Tibial artery (tissue), 4 donors: Measurements from ENCODE around the gene DTWD1.
"Not testable (repeated sequence)": the region's sequence is repeated elsewhere in the genome, so short reads cannot be mapped to it uniquely, and the experiment has no call there.

Experiments used
- DNase-seq, 2 donors: peaks; one replicate each; pipeline ENCODE4 v3.0.0-alpha.2; 2019
- H3K27ac ChIP-seq, 2 donors: fragments of 200-600 bp; sonication (generic) in 1 of 2; 1 replicate in 1 of 2; 2 replicates in 1 of 2; pipeline ENCODE4 v1.5.1; 2018 to 2019; ENCODE audit warnings: mild to moderate bottlenecking in 1 of 2
- H3K27me3 ChIP-seq, 2 donors: fragments of 200-600 bp; sonication (generic) in 1 of 2; one replicate each; pipeline versions ENCODE4 v1.5.1 to v1.6.0; 2016 to 2019
- H3K36me3 ChIP-seq, 3 donors: fragments of 200-600 bp; sonication (generic) in 2 of 3; one replicate each; pipeline ENCODE4 v1.5.1; 2016 to 2019; ENCODE audit warnings: mild to moderate bottlenecking in 2 of 3
- H3K4me1 ChIP-seq, 4 donors: fragments of 200-600 bp; sonication (generic) in 2 of 4; 1 replicate in 3 of 4; 2 replicates in 1 of 4; pipeline ENCODE4 v1.5.1; 2016 to 2019
- H3K4me3 ChIP-seq, 2 donors: fragments of 200-600 bp; sonication (generic) in 1 of 2; 1 replicate in 1 of 2; 2 replicates in 1 of 2; pipeline ENCODE4 v1.5.1; 2018 to 2019; ENCODE audit warnings: mild to moderate bottlenecking in 2 of 2
- H3K9me3 ChIP-seq, 3 donors: fragments of 200-600 bp; sonication (generic) in 1 of 3; one replicate each; pipeline ENCODE4 v1.5.1; 2016 to 2019
- intact Hi-C: fragments of 100-400 bp; cut with DNase I; formaldehyde crosslinking; loops from one replicate; pipeline ENCODE4 v1.15.0; 2023; ENCODE audit warnings: low total_unique reads
- TF ChIP-seq, protein P1 (sequence below), 2 experiments: fragments of 200-600 bp in 1 of 2; fragments of 450-650 bp in 1 of 2; IDR thresholded peaks; one replicate each; pipeline ENCODE4 v1.5.1; 2017 to 2019; ENCODE audit warnings: antibody characterized with exemption in 2 of 2, mild to moderate bottlenecking in 1 of 2, moderate library complexity in 1 of 2

Gene DTWD1

GRCh38 chr15:49605588-49605987, 15.3 kb upstream of the DTWD1 start:
- H3K27ac ChIP-seq = no peak overlapping the region
- DNase-seq = no peak
- intact Hi-C loops = no loop called here
- no peaks in the 10 kb centered on the region for H3K27me3 ChIP-seq
- no peak overlapping the region for H3K4me3 ChIP-seq
- no peaks in the 10 kb centered on the region for H3K4me1 ChIP-seq
- peaks cover 0 to 20% (median 5%) of the 10 kb centered on the region in 3 donors for H3K9me3 ChIP-seq
- TF ChIP-seq, protein P1, sequence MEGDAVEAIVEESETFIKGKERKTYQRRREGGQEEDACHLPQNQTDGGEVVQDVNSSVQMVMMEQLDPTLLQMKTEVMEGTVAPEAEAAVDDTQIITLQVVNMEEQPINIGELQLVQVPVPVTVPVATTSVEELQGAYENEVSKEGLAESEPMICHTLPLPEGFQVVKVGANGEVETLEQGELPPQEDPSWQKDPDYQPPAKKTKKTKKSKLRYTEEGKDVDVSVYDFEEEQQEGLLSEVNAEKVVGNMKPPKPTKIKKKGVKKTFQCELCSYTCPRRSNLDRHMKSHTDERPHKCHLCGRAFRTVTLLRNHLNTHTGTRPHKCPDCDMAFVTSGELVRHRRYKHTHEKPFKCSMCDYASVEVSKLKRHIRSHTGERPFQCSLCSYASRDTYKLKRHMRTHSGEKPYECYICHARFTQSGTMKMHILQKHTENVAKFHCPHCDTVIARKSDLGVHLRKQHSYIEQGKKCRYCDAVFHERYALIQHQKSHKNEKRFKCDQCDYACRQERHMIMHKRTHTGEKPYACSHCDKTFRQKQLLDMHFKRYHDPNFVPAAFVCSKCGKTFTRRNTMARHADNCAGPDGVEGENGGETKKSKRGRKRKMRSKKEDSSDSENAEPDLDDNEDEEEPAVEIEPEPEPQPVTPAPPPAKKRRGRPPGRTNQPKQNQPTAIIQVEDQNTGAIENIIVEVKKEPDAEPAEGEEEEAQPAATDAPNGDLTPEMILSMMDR (IDR thresholded peaks at IDR 0.05) = no peak
- peaks cover 11 to 20% (median 17%) of the 10 kb centered on the region in 3 donors for H3K36me3 ChIP-seq

DNA sequence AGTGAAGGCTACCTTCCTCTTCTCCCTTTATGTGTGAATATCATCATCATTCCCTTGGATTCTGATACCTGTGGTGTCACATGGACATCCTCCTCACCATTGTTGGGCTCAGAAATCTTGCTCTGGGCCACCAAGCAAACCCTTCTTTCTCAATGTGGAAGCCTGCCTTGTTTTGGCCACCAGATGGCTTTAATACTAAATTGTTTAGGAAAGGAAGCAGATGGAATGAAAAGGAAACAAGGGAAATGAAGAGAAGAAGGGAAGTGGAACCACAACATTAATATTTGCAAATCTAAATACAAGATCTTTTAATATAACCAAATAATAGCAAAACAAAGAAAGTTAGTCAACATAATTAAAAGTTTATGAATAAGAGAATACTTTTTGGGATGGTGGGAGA, 14.3 kb upstream of the DTWD1 start:
- TF ChIP-seq, protein P1 (IDR thresholded peaks at IDR 0.05) = no peak
- H3K9me3 ChIP-seq = peaks cover 0 to 17% (median 5%) of the 10 kb centered on the region in 3 donors
- intact Hi-C loops = no loop called here
- H3K4me3 ChIP-seq = no peak overlapping the region
- H3K4me1 ChIP-seq = no peaks in the 10 kb centered on the region
- DNase-seq = no peak
- peaks cover 4 to 17% (median 15%) of the 10 kb centered on the region in 3 donors for H3K36me3 ChIP-seq
- H3K27ac ChIP-seq = no peak overlapping the region
- no peaks in the 10 kb centered on the region for H3K27me3 ChIP-seq

DNA sequence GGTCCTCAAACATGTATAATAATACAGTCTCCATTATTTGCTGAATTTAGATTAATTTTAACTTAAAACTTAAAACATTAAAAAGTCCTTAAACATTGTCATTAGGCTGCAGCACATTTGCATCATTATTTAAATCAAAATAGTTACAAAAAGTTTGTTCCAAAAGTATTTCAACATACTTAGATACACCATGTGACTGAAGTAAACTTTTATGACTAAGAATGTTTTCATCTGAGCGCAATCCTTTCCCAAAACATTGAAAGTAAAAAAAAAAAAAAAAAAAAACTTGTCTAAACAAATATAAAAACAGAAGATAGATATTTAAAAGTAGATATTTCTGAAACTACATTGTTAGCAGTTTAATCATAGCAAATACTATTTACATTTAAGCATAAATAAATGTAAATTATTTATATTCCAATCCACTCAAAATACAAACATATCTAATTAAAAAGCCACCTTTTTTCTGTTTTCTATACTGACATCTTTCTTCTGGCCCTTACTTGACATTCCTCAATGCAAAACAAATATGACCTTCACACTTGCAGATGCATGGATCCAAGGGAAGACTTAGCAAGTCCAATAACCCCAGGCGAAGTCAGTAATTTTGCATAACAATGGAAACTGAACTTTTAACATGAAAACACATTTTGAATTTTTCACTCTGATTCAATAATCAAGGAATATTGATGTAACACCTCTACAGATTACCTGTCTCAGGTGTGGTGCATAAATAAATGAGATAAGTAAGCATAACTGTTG, 10.5 kb upstream of the DTWD1 start:
- Histone ChIP-seq H3K36me3 (peaks cover 4 to 22% (median 12%) of the 10 kb centered on the region in 3 donors), H3K27ac (no peak overlapping the region), H3K4me3 (no peak overlapping the region), H3K27me3 (no peaks in the 10 kb centered on the region), H3K4me1 (no peaks in the 10 kb centered on the region), H3K9me3 (peaks cover 0 to 4% (median 0%) of the 10 kb centered on the region in 3 donors)
- no peak for DNase-seq
- intact Hi-C loops = no loop called here
- TF ChIP-seq, protein P1 (IDR thresholded peaks at IDR 0.05) = no peak

GRCh38 chr15:49612240-49612639, 8.6 kb upstream of the DTWD1 start:
- H3K4me3 ChIP-seq, H3K9me3 ChIP-seq, intact Hi-C loops, H3K27ac ChIP-seq, DNase-seq, H3K4me1 ChIP-seq, H3K27me3 ChIP-seq: not testable (repeated sequence)
- H3K36me3 ChIP-seq = peaks cover 0 to 14% (median 0%) of the 10 kb centered on the region in 3 donors

GRCh38 chr15:49619226-49619625, 1.6 kb upstream of the DTWD1 start:
- no peak overlapping the region for H3K4me3 ChIP-seq
- TF ChIP-seq, protein P1 (IDR thresholded peaks at IDR 0.05) = no peak
- H3K36me3 ChIP-seq = peaks cover 0 to 9% (median 0%) of the 10 kb centered on the region in 3 donors
- peaks cover 0 to 35% (median 18%) of the 10 kb centered on the region in 4 donors for H3K4me1 ChIP-seq
- H3K9me3 ChIP-seq = peaks cover 0 to 4% (median 0%) of the 10 kb centered on the region in 3 donors
- intact Hi-C loops = loop anchor here (5.0 kb wide), 1 partner anchor 383 kb away; no protein-coding TSS in a partner anchor
- DNase-seq = no peak
- H3K27ac ChIP-seq = peak overlapping the region in 1 of 2 donors; percentile 91
- no peaks in the 10 kb centered on the region for H3K27me3 ChIP-seq

GRCh38 chr15:49620199-49620598, 649 bp upstream of the DTWD1 start:
- peak overlapping the region; percentile 73 to 89 for H3K4me3 ChIP-seq
- DNase-seq = no peak
- H3K27ac ChIP-seq = peak overlapping the region; percentile 91 to 93
- TF ChIP-seq, protein P1 (IDR thresholded peaks at IDR 0.05) = peak; percentile 4 to 9
- intact Hi-C loops = loop anchor here (5.0 kb wide), 1 partner anchor 227 kb away; no protein-coding TSS in a partner anchor
- H3K27me3 ChIP-seq = no peaks in the 10 kb centered on the region
- peaks cover 0 to 6% (median 0%) of the 10 kb centered on the region in 3 donors for H3K9me3 ChIP-seq
- peaks cover 0 to 36% (median 18%) of the 10 kb centered on the region in 4 donors for H3K4me1 ChIP-seq
- H3K36me3 ChIP-seq = peaks cover 2 to 7% (median 6%) of the 10 kb centered on the region in 3 donors
